Uterus (tissue), 4 donors: ENCODE measurements around the gene CCNL2. TPM values are rescaled to one million over a fixed set of nuclear protein-coding genes. Genes with fewer than 3 reads are reported as not detected.

Experiments
- DNase-seq, 2 donors: peaks; one replicate each; pipeline ENCODE4 v3.0.0-alpha.2; 2019 to 2020
- H3K27ac ChIP-seq, 2 donors: fragments of 200-600 bp; sonication (generic); 1 replicate in 1 of 2; 2 replicates in 1 of 2; pipeline ENCODE4 v1.5.1; 2016 to 2018
- H3K27me3 ChIP-seq, 2 donors: fragments of 200-600 bp; sonication (generic); one replicate each; pipeline ENCODE4 v1.5.1; 2018 to 2019; ENCODE audit warnings: control low read depth in 1 of 2
- H3K36me3 ChIP-seq, 2 donors: fragments of 200-600 bp; sonication (generic); one replicate each; pipeline ENCODE4 v1.5.1; 2019; ENCODE audit warnings: control low read depth in 1 of 2
- H3K4me1 ChIP-seq, 2 donors: fragments of 200-600 bp; sonication (generic); one replicate each; pipeline ENCODE4 v1.5.1; 2018 to 2019; ENCODE audit warnings: control low read depth in 1 of 2
- H3K4me3 ChIP-seq, 2 donors: fragments of 200-600 bp; sonication (generic); 1 replicate in 1 of 2; 2 replicates in 1 of 2; pipeline ENCODE4 v1.5.1; 2018 to 2019; ENCODE audit warnings: mild to moderate bottlenecking in 1 of 2
- H3K9me3 ChIP-seq, 2 donors: fragments of 200-600 bp; sonication (generic); one replicate each; pipeline ENCODE4 v1.5.1; 2019; ENCODE audit warnings: control low read depth in 1 of 2
- CTCF ChIP-seq, 4 experiments: fragments of 200-600 bp in 2 of 4; fragments of 450-650 bp in 2 of 4; sonication (generic) in 2 of 4; IDR thresholded peaks; one replicate each; pipeline ENCODE4 v1.5.1; 2016 to 2019; ENCODE audit warnings: antibody characterized with exemption in 4 of 4, mild to moderate bottlenecking in 2 of 4, moderate library complexity in 1 of 4
- POLR2A ChIP-seq, 2 donors: fragments of 450-650 bp; IDR thresholded peaks; one replicate each; pipeline ENCODE4 v1.6.1; 2016; ENCODE audit warnings: antibody characterized with exemption in 2 of 2, mild to moderate bottlenecking in 1 of 2, moderate library complexity in 1 of 2
- intact Hi-C: fragments of 100-400 bp; cut with DNase I; formaldehyde crosslinking; loops from one replicate; pipeline ENCODE4 v1.15.1; 2023; ENCODE audit warnings: low total_unique reads
- total RNA-seq, 4 donors: library from RNA; depleted of rRNA in 3 of 4; stranded (reverse); fragments of >200 nt in 3 of 4; gene quantifications; one replicate each; pipeline versions ENCODE4 v1.1.0 to v1.2.4, GENCODE V29; 2014 to 2023
- donor health status: DM: yes; HTN: yes; CAD: no.

CCNL2 gene
- total RNA-seq, 4 donors from 2014 or later = 207 to 351 (median 281) TPM

DNA sequence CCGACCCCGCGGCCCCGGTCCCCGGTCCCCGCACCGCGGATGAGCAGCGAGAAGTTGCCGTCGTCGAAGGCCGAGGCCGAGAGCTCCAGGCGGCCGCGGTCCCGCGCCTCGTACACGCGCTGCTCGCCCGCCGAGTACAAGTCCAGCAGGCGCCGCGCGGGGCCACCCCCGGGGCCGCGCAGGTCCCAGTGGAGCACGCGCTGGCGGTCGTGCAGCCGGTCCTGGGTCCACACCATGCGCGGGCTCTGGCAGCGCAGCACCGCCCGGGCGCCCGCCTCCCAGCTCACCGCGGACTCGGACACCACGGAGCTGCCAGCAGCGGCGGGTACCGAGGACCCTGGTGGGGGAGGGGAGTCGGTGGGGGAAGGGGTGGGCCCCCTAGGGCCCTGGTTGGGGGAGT, 43.7 kb downstream of the CCNL2 start:
- no peaks in the 10 kb centered on the region for H3K36me3 ChIP-seq
- no peaks in the 10 kb centered on the region for H3K27me3 ChIP-seq
- TF ChIP-seq POLR2A (IDR thresholded peaks at IDR 0.05) = no peak
- TF ChIP-seq CTCF (IDR thresholded peaks at IDR 0.05) = no peak
- DNase-seq = no peak
- H3K4me3 ChIP-seq = peak overlapping the region in 1 of 2 donors; percentile 35
- no peaks in the 10 kb centered on the region for H3K9me3 ChIP-seq
- H3K27ac ChIP-seq = peak overlapping the region; percentile 96
- intact Hi-C loops = loop anchor here (10.0 kb wide), 1 partner anchor 51 kb away; the partner anchor contains the start of genes ACAP3 and PUSL1
- H3K4me1 ChIP-seq = peaks cover 5 to 24% of the 10 kb centered on the region in 2 donors

DNA sequence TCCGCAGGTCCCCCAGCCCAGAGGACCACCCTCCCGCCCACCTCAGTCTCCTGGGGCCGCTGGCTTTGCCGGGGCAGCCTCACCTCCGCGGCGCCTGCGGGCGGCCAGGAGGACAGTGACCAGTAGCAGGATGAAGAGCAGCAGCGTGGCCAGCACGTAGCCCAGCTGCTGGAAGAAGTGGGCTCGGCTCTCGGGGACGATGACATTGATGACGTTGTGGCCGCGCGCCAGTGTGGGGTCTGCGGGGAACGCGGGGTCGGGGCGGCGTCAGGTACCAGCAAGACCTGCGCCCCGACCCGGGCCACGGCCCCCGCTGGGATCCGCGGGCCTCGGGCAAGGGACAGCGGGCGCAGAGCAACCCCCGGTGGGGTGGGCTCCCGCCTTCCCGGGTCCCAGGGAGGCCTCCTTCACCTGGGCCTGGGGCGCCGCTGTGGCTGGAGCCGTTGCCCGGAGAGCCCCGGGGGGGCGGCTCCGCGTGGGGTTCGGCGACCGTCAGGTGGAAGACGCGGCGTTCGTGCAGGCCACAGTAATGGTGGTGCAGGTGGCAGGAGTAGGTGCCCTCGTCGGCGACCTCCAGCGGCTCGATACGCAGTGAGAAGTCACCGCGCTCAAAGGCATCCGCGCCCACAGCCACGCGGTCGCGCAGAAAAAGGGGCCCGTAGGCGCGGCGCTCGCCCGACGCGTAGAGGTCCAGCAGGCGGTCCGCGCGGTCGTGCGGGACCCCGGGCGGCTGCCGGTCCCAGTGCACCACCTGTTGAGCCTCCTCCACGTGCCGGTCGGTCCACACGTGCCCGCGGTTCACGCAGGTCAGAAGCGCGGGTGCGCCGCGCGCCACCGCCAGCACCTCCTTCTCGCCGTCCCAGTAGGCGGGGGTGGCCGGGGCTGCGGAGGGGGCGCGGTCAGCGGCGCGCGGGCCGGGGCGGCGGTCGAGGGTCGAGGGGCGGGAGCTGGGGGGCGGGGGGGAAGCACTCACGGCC, 44.6 kb downstream of the CCNL2 start:
- H3K27me3 ChIP-seq = no peaks in the 10 kb centered on the region

GRCh38 chr1:1353389-1354151, 45.6 kb downstream of the CCNL2 start:
- Histone ChIP-seq H3K4me3 (no peak overlapping the region), H3K27me3 (no peaks in the 10 kb centered on the region), H3K27ac (peak overlapping the region; percentile 64 to 96), H3K9me3 (no peaks in the 10 kb centered on the region), H3K4me1 (peaks cover 5 to 25% of the 10 kb centered on the region in 2 donors), H3K36me3 (no peaks in the 10 kb centered on the region)
- TF ChIP-seq CTCF (IDR thresholded peaks at IDR 0.05) (no peak), POLR2A (IDR thresholded peaks at IDR 0.05) (no peak)
- DNase-seq = no peak
- intact Hi-C loops = loop anchor here (10.0 kb wide), 1 partner anchor 49 kb away; the partner anchor contains the start of genes ACAP3 and PUSL1

More for the DNA sequence above, 44.6 kb downstream of the CCNL2 start:
- TF ChIP-seq POLR2A (IDR thresholded peaks at IDR 0.05) (no peak), CTCF (IDR thresholded peaks at IDR 0.05) (no peak)
- no peak for DNase-seq
- peaks cover 5 to 24% of the 10 kb centered on the region in 2 donors for H3K4me1 ChIP-seq
- intact Hi-C loops = loop anchor here (10.0 kb wide), 1 partner anchor 50 kb away; the partner anchor contains the start of genes ACAP3 and PUSL1
- H3K27ac ChIP-seq = peak overlapping the region; percentile 64 to 96
- no peak overlapping the region for H3K4me3 ChIP-seq
- no peaks in the 10 kb centered on the region for H3K9me3 ChIP-seq
- H3K36me3 ChIP-seq = no peaks in the 10 kb centered on the region

DNA sequence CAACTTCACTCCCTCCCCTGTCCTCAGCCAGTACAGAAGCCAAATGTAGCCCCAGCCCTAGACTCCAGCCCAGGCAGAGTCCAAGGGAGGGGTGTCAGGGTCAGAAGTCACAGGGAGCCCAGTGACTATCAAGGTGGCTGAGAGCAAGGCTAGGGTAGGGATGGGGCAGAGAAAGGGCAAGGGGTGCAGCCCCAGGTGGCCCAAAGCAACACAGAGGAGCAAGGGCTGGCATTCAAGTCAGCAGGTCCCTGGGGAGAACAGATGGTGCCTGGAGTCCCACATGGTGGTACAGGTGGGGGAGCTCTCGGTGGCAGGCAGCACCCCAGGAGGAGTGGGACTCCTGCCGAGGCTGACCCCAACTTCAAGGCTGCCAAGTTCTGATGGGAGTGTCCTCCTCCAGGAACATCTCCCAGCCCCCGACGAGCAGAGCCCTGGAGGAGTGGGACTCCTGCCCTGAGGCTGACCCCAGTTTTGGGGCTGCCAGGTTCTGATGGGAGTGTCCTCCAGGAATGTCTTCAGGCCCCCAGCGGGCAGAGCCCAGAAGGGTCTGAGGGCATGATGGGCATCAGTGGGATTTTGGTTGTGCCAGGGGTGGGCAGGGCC, 46.2 kb downstream of the CCNL2 start:
- no peak for TF ChIP-seq CTCF (IDR thresholded peaks at IDR 0.05)
- no peak for TF ChIP-seq POLR2A (IDR thresholded peaks at IDR 0.05)
- peaks cover 6 to 29% of the 10 kb centered on the region in 2 donors for H3K4me1 ChIP-seq
- H3K27me3 ChIP-seq = no peaks in the 10 kb centered on the region

More for the DNA sequence above, 46.2 kb downstream of the CCNL2 start:
- Histone ChIP-seq H3K9me3 (no peaks in the 10 kb centered on the region), H3K4me3 (no peak overlapping the region), H3K36me3 (no peaks in the 10 kb centered on the region), H3K27ac (peak overlapping the region; percentile 64 to 96)
- DNase-seq = no peak
- intact Hi-C loops = loop anchor here (10.0 kb wide), 1 partner anchor 48 kb away; the partner anchor contains the start of genes ACAP3 and PUSL1
